ENCODE results near the gene TMEM187.

Gene TMEM187

GRCh38 chrX:153934762-153935325 is 37.7 kb upstream of the TMEM187 start, which contains the start of gene NAA10:
NAA10 (minus strand) TSS chrX:153935037; CDS start chrX:153934904, 133 bp downstream.
- peak; percentile 28 for DNase-seq (ENCODE audit: low read depth)

GRCh38 chrX:153935326-153935851 is 37.2 kb upstream of the TMEM187 start:
- no peak for DNase-seq (ENCODE audit: low read depth)

- DNase-seq (ENCODE audit: low read depth): no peak
These were observed 35.5 kb upstream of the TMEM187 start for GRCh38 chrX:153937056-153937455.

- DNase-seq (ENCODE audit: low read depth): no peak
These were observed 34.2 kb upstream of the TMEM187 start for GRCh38 chrX:153938226-153938786.

- no peak for DNase-seq (ENCODE audit: low read depth)
These were observed 33.0 kb upstream of the TMEM187 start for GRCh38 chrX:153939573-153939972.

GRCh38 chrX:153941336-153942252 is 31.0 kb upstream of the TMEM187 start:
- DNase-seq (ENCODE audit: low read depth): no peak

- DNase-seq (ENCODE audit: low read depth): no peak
These were observed 28.3 kb upstream of the TMEM187 start, which contains the start of gene RENBP for GRCh38 chrX:153944140-153944799. RENBP (minus strand) TSS chrX:153944643; CDS start chrX:153944610, 33 bp downstream.

- no peak for DNase-seq (ENCODE audit: low read depth)
These were observed 27.8 kb upstream of the TMEM187 start for GRCh38 chrX:153944800-153945150.

- DNase-seq (ENCODE audit: low read depth): no peak
These were observed 26.3 kb upstream of the TMEM187 start for GRCh38 chrX:153945956-153946943.

GRCh38 chrX:153947009-153947769 is 25.4 kb upstream of the TMEM187 start:
- peak; percentile 62 for DNase-seq (ENCODE audit: low read depth)

GRCh38 chrX:153948002-153948466 is 24.5 kb upstream of the TMEM187 start:
- no peak for DNase-seq (ENCODE audit: low read depth)

- no peak for DNase-seq (ENCODE audit: low read depth)
These were observed 23.4 kb upstream of the TMEM187 start for GRCh38 chrX:153948847-153949805.

GRCh38 chrX:153950127-153950526 is 22.4 kb upstream of the TMEM187 start:
- DNase-seq (ENCODE audit: low read depth): no peak

GRCh38 chrX:153951683-153952372 is 20.7 kb upstream of the TMEM187 start:
- no peak for DNase-seq (ENCODE audit: low read depth)

GRCh38 chrX:153952373-153953026 is 20.1 kb upstream of the TMEM187 start:
- DNase-seq (ENCODE audit: low read depth): no peak

- DNase-seq (ENCODE audit: low read depth): peak; percentile 71
These were observed 19.2 kb upstream of the TMEM187 start for GRCh38 chrX:153953342-153953830.

- no peak for DNase-seq (ENCODE audit: low read depth)
These were observed 18.5 kb upstream of the TMEM187 start for GRCh38 chrX:153953892-153954557.

Measured in activated gamma-delta T cell treated with anti-CD3 and anti-CD28 coated beads, Interleukin-2, amount 50 U/mL, for 16 hours (primary cell).